Neural cell (in vitro differentiated cells): ENCODE data around the gene DACT2. TPM values are rescaled to one million over a fixed set of nuclear protein-coding genes. Genes with fewer than 3 reads are reported as not detected.

Source experiments
- H2AFZ ChIP-seq: fragments of 200-600, 300-800 bp; sonication (generic), shearing (Covaris generic); 2 replicates; pipeline ENCODE4 v1.6.0; 2014; ENCODE audit warnings: low read depth, mild to moderate bottlenecking, antibody characterized with exemption, low read length, moderate library complexity
- H3F3A ChIP-seq: fragments of 200-600 bp; shearing (Covaris generic); 2 replicates; pipeline ENCODE4 v1.6.1; 2016; ENCODE audit warnings: mild to moderate bottlenecking, moderate library complexity, mixed read lengths, antibody characterized with exemption, low read length; ENCODE audit not compliant: insufficient read depth, poor library complexity, severe bottlenecking
- H3K27ac ChIP-seq: fragments of 200-600, 300-800 bp; sonication (generic), shearing (Covaris generic); 2 replicates; pipeline ENCODE4 v1.5.1; 2014; ENCODE audit warnings: mild to moderate bottlenecking, low read length, moderate library complexity
- H3K27me3 ChIP-seq: fragments of 300-800, 200-600 bp; sonication (generic), shearing (Covaris generic); 2 replicates; pipeline ENCODE4 v1.6.0; 2014; ENCODE audit warnings: mild to moderate bottlenecking, low read depth, low read length, moderate library complexity; ENCODE audit not compliant: insufficient read depth
- H3K36me3 ChIP-seq: fragments of 300-800, 200-600 bp; sonication (generic), shearing (Covaris generic); 2 replicates; pipeline ENCODE4 v1.5.1; 2014; ENCODE audit warnings: mild to moderate bottlenecking, antibody characterized with exemption, low read length, moderate library complexity; ENCODE audit not compliant: insufficient read depth
- H3K4me2 ChIP-seq: fragments of 300-800, 200-600 bp; sonication (generic), shearing (Covaris generic); 2 replicates; pipeline ENCODE4 v1.6.0; 2014; ENCODE audit warnings: mild to moderate bottlenecking, low read length
- H3K4me3 ChIP-seq: fragments of 300-800, 200-600 bp; sonication (generic), shearing (Covaris generic); 2 replicates; pipeline ENCODE4 v1.5.1; 2014; ENCODE audit warnings: mild to moderate bottlenecking, low read length, moderate library complexity
- H3K79me2 ChIP-seq: fragments of 200-600 bp; shearing (Covaris generic); replicated peaks from 2 replicates; pipeline ENCODE4 v1.6.0; 2014; ENCODE audit warnings: mild to moderate bottlenecking, low read length, moderate library complexity; ENCODE audit not compliant: insufficient read depth
- H3K9ac ChIP-seq: fragments of 300-800, 200-600 bp; sonication (generic), shearing (Covaris generic); 2 replicates; pipeline ENCODE4 v1.6.1; 2016; ENCODE audit warnings: mild to moderate bottlenecking, low read length, mixed read lengths
- H3K9me2 ChIP-seq: fragments of 200-600 bp; shearing (Covaris generic); 2 replicates; pipeline ENCODE4 v1.6.1; 2016; ENCODE audit warnings: mild to moderate bottlenecking, low read length, mixed read lengths; ENCODE audit not compliant: insufficient read depth
- H3K9me3 ChIP-seq: fragments of 200-600, 300-800 bp; sonication (generic), shearing (Covaris generic); 2 replicates; pipeline ENCODE4 v1.6.1; 2016; ENCODE audit warnings: mild to moderate bottlenecking, mixed run types, low read length, moderate library complexity, mixed read lengths
- H4K20me1 ChIP-seq: fragments of 200-600 bp; shearing (Covaris generic); 2 replicates; pipeline ENCODE4 v1.6.1; 2016; ENCODE audit warnings: mild to moderate bottlenecking, mixed run types; ENCODE audit not compliant: insufficient read depth
- CTCF ChIP-seq: fragments of 450-650 bp; IDR thresholded peaks from 2 replicates; pipeline ENCODE4 v1.5.1; 2014; ENCODE audit warnings: antibody characterized with exemption, mild to moderate bottlenecking, moderate library complexity; ENCODE audit not compliant: poor library complexity, severe bottlenecking
- EP300 ChIP-seq: fragments of 450-650 bp; conservative IDR thresholded peaks from 2 replicates; pipeline ENCODE4 v1.6.1; 2014; ENCODE audit warnings: antibody characterized with exemption, mild to moderate bottlenecking, moderate library complexity; ENCODE audit not compliant: poor library complexity, severe bottlenecking
- EZH2 ChIP-seq: fragments of 200-600, 300-800 bp; shearing (Covaris generic), sonication (generic); IDR thresholded peaks from 2 replicates; pipeline ENCODE4 v1.6.1; 2014; ENCODE audit warnings: antibody characterized with exemption, low read length, borderline replicate concordance, mild to moderate bottlenecking; ENCODE audit not compliant: insufficient read depth, poor library complexity, severe bottlenecking
- MXI1 ChIP-seq: fragments of 450-650 bp; conservative IDR thresholded peaks from 2 replicates; pipeline ENCODE4 v1.6.1; 2014; ENCODE audit warnings: antibody characterized with exemption, mild to moderate bottlenecking; ENCODE audit not compliant: poor library complexity, severe bottlenecking
- POLR2AphosphoS5 ChIP-seq: IDR thresholded peaks from 2 replicates; pipeline ENCODE4 v1.6.1; 2012
- RAD21 ChIP-seq: fragments of 450-650 bp; conservative IDR thresholded peaks from 2 replicates; pipeline ENCODE4 v1.6.1; 2014; ENCODE audit warnings: antibody characterized with exemption, mild to moderate bottlenecking, moderate library complexity
- REST ChIP-seq: IDR thresholded peaks from 2 replicates; pipeline ENCODE4 v1.6.1; 2012; ENCODE audit warnings: borderline replicate concordance
- SMC3 ChIP-seq: fragments of 450-650 bp; conservative IDR thresholded peaks from 2 replicates; pipeline ENCODE4 v1.6.1; 2014; ENCODE audit warnings: antibody characterized with exemption, mild to moderate bottlenecking, moderate library complexity; ENCODE audit not compliant: poor library complexity
- TAF1 ChIP-seq: IDR thresholded peaks from 2 replicates; pipeline ENCODE4 v1.6.1; 2012; ENCODE audit warnings: low read depth
- polyA plus RNA-seq: library from polyadenylated mRNA; depleted of rRNA; stranded (reverse); fragments of >200 nt; gene quantifications from 2 replicates; pipeline ENCODE4 v1.2.3, GENCODE V29; 2014

Gene DACT2
- polyA plus RNA-seq, 1 donor from 2014 or later, result 0.48 TPM

DNA sequence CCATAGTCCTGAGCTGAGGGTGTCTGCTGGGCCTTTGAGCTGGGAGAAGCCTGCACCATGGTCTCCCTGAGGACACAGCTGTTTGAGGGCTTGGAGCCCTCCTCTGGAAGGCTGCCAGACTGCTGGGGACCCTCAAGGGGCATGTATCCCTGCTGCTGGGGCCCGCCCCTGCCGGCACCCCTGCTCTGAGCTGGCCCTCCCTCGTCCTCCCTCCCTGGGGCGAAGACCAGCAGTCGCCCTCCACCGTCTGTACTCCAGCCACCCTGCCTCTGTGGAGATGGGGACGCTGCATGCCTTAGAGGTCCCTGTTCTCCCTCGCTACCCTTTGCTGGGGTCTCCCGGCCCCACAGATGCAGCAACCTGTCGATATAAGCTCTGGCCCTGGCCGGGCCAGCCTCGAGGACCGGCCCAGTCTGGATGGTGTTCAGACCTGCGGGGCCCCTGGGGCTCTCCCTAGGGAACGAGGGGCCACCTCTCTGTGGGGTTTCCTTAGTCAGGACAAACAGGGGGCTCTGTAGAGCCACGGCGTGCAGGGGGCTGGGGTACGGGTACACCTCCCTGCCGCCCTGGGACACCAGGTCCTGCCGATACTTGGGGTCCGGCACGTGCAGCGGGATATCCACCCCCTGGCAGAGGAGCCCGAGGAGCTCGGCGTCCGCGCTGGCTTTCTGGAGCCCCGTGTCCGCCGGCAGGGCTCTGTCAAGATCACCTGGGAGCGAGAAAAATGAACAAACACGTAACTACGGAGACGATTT lies 11.0 kb downstream of the DACT2 start:
- H3K9me2 ChIP-seq, result no peaks in the 10 kb centered on the region
- no peak overlapping the region for H3K27ac ChIP-seq
- H3K36me3 ChIP-seq, result no peaks in the 10 kb centered on the region

GRCh38 chr6:168307695-168308021 lies 11.9 kb downstream of the DACT2 start:
- no peaks in the 10 kb centered on the region for H3F3A ChIP-seq
- H3K9me2 ChIP-seq, result no peaks in the 10 kb centered on the region
- H3K36me3 ChIP-seq, result no peaks in the 10 kb centered on the region
- no peak overlapping the region for H2AFZ ChIP-seq
- H4K20me1 ChIP-seq, result no peaks in the 10 kb centered on the region
- H3K27me3 ChIP-seq, result no peaks in the 10 kb centered on the region
- TF ChIP-seq TAF1 (no peak), RAD21 (no peak), EZH2 (no peak), MXI1 (no peak), POLR2AphosphoS5 (no peak)
- no peak overlapping the region for H3K27ac ChIP-seq
- H3K79me2 ChIP-seq, result no peaks in the 10 kb centered on the region
- no peaks in the 10 kb centered on the region for H3K9me3 ChIP-seq
- H3K4me2 ChIP-seq, result no peak overlapping the region
- no peak overlapping the region for H3K4me3 ChIP-seq
- no peak overlapping the region for H3K9ac ChIP-seq

More for the DNA sequence above, 11.0 kb downstream of the DACT2 start:
- Histone ChIP-seq H3K4me3 (no peak overlapping the region), H2AFZ (no peak overlapping the region), H3K27me3 (no peaks in the 10 kb centered on the region), H3K9ac (no peak overlapping the region), H3K4me2 (no peak overlapping the region), H3K9me3 (no peaks in the 10 kb centered on the region), H4K20me1 (no peaks in the 10 kb centered on the region), H3K79me2 (no peaks in the 10 kb centered on the region), H3F3A (no peaks in the 10 kb centered on the region)
- TF ChIP-seq EP300 (no peak), CTCF (no peak), MXI1 (no peak), EZH2 (no peak), SMC3 (no peak), TAF1 (no peak), POLR2AphosphoS5 (no peak), RAD21 (no peak), REST (no peak)
